Hepatocyte (in vitro differentiated cells): Measurements from ENCODE around the gene TUB.

Source experiments
- EZH2phosphoT487 ChIP-seq: fragments of 200-600 bp; sonication (generic); IDR thresholded peaks from one replicate; pipeline ENCODE4 v1.6.1; 2018; ENCODE audit warnings: antibody characterized with exemption, mild to moderate bottlenecking, low read depth, moderate library complexity; ENCODE audit not compliant: unreplicated experiment, severe bottlenecking
- TF ChIP-seq, protein P1 (sequence below): fragments of 200-600 bp; sonication (generic); IDR thresholded peaks from 2 replicates; pipeline ENCODE4 v1.5.1; 2016; ENCODE audit warnings: antibody characterized with exemption, mild to moderate bottlenecking; ENCODE audit not compliant: poor library complexity

DNA sequence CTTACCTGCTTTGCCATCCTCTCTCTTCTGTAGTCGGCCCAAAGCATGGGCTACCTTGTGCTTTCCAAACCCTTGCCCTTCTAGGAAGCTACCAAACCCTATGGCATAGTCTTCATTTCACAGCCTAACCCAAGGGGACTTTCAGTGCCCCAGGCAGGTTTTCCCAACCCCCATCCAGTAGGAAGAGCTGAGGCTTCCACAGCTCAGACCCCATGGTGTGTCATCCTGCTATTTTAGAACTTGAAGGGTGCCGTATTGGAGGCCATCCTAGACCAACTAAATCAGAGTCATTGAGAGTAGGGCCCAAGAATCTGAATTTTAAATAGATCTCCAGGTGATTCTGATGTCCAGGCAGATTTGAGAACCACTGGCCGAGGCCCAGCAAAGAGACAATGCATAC, 31.9 kb upstream of the TUB start:
- TF ChIP-seq, protein P1, sequence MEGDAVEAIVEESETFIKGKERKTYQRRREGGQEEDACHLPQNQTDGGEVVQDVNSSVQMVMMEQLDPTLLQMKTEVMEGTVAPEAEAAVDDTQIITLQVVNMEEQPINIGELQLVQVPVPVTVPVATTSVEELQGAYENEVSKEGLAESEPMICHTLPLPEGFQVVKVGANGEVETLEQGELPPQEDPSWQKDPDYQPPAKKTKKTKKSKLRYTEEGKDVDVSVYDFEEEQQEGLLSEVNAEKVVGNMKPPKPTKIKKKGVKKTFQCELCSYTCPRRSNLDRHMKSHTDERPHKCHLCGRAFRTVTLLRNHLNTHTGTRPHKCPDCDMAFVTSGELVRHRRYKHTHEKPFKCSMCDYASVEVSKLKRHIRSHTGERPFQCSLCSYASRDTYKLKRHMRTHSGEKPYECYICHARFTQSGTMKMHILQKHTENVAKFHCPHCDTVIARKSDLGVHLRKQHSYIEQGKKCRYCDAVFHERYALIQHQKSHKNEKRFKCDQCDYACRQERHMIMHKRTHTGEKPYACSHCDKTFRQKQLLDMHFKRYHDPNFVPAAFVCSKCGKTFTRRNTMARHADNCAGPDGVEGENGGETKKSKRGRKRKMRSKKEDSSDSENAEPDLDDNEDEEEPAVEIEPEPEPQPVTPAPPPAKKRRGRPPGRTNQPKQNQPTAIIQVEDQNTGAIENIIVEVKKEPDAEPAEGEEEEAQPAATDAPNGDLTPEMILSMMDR: no peak
- TF ChIP-seq EZH2phosphoT487: no peak
